KMS-11 (cell line): ENCODE data around the gene MYO1E.
"Not testable (repeated sequence)": the region's sequence is repeated elsewhere in the genome, so short reads cannot be mapped to it uniquely, and the experiment has no call there.

ENCODE experiments used
- H2AFZ ChIP-seq: fragments of 200-600 bp; sonication (generic); 2 replicates; pipeline ENCODE4 v1.6.1; 2016; ENCODE audit warnings: antibody characterized with exemption, mixed run types, low read depth
- H3K27ac ChIP-seq: fragments of 200-600 bp; sonication (generic); 2 replicates; pipeline ENCODE4 v1.6.1; 2016; ENCODE audit warnings: mild to moderate bottlenecking, mixed run types
- H3K27me3 ChIP-seq: fragments of 200-600 bp; sonication (generic); 2 replicates; pipeline ENCODE4 v1.6.1; 2017; ENCODE audit warnings: mild to moderate bottlenecking, low read depth, mixed run types, moderate library complexity; ENCODE audit not compliant: insufficient read depth
- H3K36me3 ChIP-seq: fragments of 200-600 bp; sonication (generic); 2 replicates; pipeline ENCODE4 v1.6.1; 2017; ENCODE audit warnings: mild to moderate bottlenecking, mixed run types; ENCODE audit not compliant: insufficient read depth
- H3K4me1 ChIP-seq: fragments of 200-600 bp; sonication (generic); 2 replicates; pipeline ENCODE4 v1.6.1; 2016; ENCODE audit warnings: mild to moderate bottlenecking, low read depth, mixed run types; ENCODE audit not compliant: poor library complexity, severe bottlenecking
- H3K4me2 ChIP-seq: fragments of 200-600 bp; sonication (generic); 2 replicates; pipeline ENCODE4 v1.7.0; 2016; ENCODE audit warnings: mild to moderate bottlenecking, mixed run types
- H3K4me3 ChIP-seq: fragments of 200-600 bp; sonication (generic); IDR thresholded peaks from 2 replicates; pipeline ENCODE4 v1.6.1; 2017; ENCODE audit warnings: low read depth, low read length, mixed read lengths; ENCODE audit not compliant: insufficient read depth
- H3K79me2 ChIP-seq: fragments of 200-600 bp; sonication (generic); 2 replicates; pipeline ENCODE4 v1.6.1; 2016; ENCODE audit warnings: low read depth, mixed run types; ENCODE audit not compliant: insufficient read depth
- H3K9ac ChIP-seq: fragments of 200-600 bp; sonication (generic); 2 replicates; pipeline ENCODE4 v1.6.1; 2016; ENCODE audit warnings: mild to moderate bottlenecking, mixed run types
- H4K20me1 ChIP-seq: fragments of 200-600 bp; sonication (generic); 2 replicates; pipeline ENCODE4 v1.6.1; 2016; ENCODE audit warnings: mild to moderate bottlenecking, mixed run types; ENCODE audit not compliant: insufficient read depth
- TF ChIP-seq, protein P1 (sequence below): fragments of 200-600 bp; sonication (generic); conservative IDR thresholded peaks from 2 replicates; pipeline ENCODE4 v1.6.1; 2017; ENCODE audit warnings: low read depth, mild to moderate bottlenecking, antibody characterized with exemption, low read length, moderate library complexity, mixed read lengths

Gene MYO1E

DNA sequence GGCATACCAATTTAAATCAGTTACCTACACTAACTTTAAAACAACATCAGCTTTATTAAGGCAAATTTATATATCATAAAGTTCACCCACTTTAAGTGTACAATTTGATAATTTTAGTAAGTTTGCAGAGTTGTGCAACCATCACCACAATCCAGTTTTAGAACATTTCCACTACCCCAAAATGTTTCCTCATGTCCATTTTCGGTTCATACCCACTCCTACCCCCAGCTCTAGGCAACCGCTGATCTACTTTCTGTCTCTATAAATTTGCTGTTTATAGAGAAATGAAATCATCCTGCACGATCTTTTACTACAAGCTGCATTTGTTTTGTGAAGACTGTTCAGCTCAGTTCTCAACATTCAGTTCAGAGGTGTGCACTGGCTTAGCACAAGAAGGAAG lies 33.8 kb upstream of the MYO1E start:
- no peak overlapping the region for H3K4me2 ChIP-seq

DNA sequence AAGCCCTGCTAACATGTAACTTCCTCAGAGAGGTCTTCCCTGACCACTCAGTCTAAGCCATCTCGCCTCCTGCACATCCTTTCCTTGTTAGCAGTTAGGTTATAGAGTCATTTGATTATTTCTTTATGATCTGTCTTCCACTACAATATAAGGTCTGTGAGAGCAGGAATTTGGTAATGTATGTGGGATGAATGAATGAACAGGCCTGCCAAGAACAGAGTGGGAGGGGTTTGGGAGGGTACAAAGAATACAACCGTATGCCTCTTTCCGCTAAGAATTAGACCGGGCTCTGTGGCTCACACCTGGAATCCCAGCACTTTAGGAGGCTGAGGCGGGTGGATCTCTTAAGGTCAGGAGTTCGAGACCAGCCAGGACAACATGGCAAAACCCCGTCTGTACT lies 32.4 kb upstream of the MYO1E start:
- H3K79me2 ChIP-seq, result no peaks in the 10 kb centered on the region
- no peak overlapping the region for H3K4me2 ChIP-seq
- H2AFZ ChIP-seq, result no peak overlapping the region

More for the DNA sequence above, 33.8 kb upstream of the MYO1E start:
- no peaks in the 10 kb centered on the region for H3K79me2 ChIP-seq
- H3K4me3 ChIP-seq, result no peak overlapping the region
- H3K9ac ChIP-seq, result no peak overlapping the region
- H3K36me3 ChIP-seq, result no peaks in the 10 kb centered on the region
- H3K27ac ChIP-seq, result no peak overlapping the region
- no peaks in the 10 kb centered on the region for H3K4me1 ChIP-seq
- H3K27me3 ChIP-seq, result no peaks in the 10 kb centered on the region
- no peaks in the 10 kb centered on the region for H4K20me1 ChIP-seq
- TF ChIP-seq, protein P1, sequence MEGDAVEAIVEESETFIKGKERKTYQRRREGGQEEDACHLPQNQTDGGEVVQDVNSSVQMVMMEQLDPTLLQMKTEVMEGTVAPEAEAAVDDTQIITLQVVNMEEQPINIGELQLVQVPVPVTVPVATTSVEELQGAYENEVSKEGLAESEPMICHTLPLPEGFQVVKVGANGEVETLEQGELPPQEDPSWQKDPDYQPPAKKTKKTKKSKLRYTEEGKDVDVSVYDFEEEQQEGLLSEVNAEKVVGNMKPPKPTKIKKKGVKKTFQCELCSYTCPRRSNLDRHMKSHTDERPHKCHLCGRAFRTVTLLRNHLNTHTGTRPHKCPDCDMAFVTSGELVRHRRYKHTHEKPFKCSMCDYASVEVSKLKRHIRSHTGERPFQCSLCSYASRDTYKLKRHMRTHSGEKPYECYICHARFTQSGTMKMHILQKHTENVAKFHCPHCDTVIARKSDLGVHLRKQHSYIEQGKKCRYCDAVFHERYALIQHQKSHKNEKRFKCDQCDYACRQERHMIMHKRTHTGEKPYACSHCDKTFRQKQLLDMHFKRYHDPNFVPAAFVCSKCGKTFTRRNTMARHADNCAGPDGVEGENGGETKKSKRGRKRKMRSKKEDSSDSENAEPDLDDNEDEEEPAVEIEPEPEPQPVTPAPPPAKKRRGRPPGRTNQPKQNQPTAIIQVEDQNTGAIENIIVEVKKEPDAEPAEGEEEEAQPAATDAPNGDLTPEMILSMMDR, result no peak
- H2AFZ ChIP-seq, result no peak overlapping the region

DNA sequence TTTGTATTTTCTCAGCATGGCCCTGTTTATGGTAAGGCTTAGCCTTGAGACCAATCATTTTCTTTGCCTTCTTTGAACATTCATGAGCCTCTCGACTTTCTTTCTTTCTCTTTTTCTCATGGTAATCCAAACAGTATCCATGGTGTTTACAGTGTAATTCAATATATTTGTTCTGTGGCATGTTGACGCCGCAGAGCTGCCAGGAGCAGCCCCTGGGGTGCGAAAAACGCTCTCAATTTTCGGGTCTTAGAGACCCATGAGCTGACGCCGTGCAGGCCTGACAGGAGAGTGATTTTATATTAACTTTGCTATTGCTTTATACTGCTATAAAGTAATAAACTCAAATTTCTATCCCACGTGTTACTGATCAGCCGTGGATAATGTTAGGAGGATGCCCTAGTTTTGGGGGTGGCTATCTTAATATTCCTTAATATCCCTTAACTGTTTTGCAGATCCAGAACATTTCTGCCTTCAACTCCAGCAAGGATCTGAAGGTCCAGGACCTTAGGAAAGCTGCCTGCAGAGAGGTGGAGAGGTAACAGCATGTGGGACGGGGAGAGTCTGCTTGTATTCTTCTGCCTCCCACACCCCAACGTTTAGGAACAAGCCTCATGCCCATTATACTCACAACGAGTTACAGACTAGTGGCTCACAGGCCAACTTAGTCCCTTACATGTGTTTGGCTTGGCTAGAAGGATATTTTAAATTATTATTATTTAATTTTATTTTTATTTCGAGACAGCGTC lies 29.3 kb upstream of the MYO1E start:
- TF ChIP-seq, protein P1, result no peak
- H3K4me2 ChIP-seq, result no peak overlapping the region
- no peaks in the 10 kb centered on the region for H3K4me1 ChIP-seq
- no peaks in the 10 kb centered on the region for H3K27me3 ChIP-seq
- H3K79me2 ChIP-seq, result no peaks in the 10 kb centered on the region
- no peaks in the 10 kb centered on the region for H3K36me3 ChIP-seq
- no peaks in the 10 kb centered on the region for H4K20me1 ChIP-seq
- no peak overlapping the region for H3K9ac ChIP-seq
- no peak overlapping the region for H2AFZ ChIP-seq
- H3K27ac ChIP-seq, result no peak overlapping the region
- H3K4me3 ChIP-seq, result no peak overlapping the region

More for the DNA sequence above, 32.4 kb upstream of the MYO1E start:
- no peaks in the 10 kb centered on the region for H3K4me1 ChIP-seq
- TF ChIP-seq, protein P1, result no peak
- H3K4me3 ChIP-seq, result no peak overlapping the region
- H3K9ac ChIP-seq, result no peak overlapping the region
- no peaks in the 10 kb centered on the region for H4K20me1 ChIP-seq
- H3K27ac ChIP-seq, result no peak overlapping the region
- no peaks in the 10 kb centered on the region for H3K27me3 ChIP-seq
- no peaks in the 10 kb centered on the region for H3K36me3 ChIP-seq

DNA sequence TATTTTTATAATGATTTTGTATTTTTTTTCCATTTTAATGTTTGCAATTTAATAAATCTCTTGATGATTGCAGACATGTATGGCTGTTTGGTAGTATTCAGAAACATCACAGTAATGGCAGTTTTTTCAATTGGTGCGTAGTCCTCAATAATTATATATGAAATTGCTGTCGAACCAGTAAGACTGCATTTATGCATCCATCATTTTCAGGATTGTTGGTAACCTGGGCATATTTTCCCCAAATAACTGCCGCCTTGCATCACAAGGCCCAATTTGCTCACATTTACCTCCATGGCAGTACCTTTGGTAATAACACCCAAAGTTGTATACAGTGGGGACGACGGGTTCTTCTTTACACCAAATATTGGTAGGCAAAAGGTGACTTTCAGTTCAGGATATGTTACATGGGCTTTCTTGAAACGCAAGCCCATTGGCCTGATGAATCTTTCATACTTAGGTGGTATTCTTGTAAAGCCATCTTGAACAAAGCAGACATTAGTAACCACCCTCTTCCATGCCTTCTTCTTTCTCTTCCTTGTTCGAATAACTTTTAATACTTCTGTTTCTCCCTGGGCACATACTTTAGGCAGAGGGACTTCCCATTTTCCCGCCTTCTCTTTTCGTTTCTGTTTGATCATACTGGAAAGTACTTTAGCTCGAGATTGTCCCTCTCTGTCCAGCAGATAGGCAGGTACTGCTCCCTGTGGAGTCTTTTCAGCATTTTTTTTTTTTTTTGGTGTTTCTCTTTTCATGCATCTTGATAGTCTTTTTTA lies 28.6 kb upstream of the MYO1E start:
- H3K4me2 ChIP-seq, H3K9ac ChIP-seq, H3K4me1 ChIP-seq: not testable (repeated sequence)

More for the DNA sequence above, 28.6 kb upstream of the MYO1E start:
- not testable (repeated sequence) for H3K79me2 ChIP-seq, H3K36me3 ChIP-seq, H2AFZ ChIP-seq, H3K27me3 ChIP-seq, H4K20me1 ChIP-seq, H3K4me3 ChIP-seq, H3K27ac ChIP-seq
